Measurements from ENCODE around the gene CHMP2B.
"Not testable (repeated sequence)": the region's sequence is repeated elsewhere in the genome, so short reads cannot be mapped to it uniquely, and the experiment has no call there.

The CHMP2B gene

GRCh38 chr3:87287011-87287410 is 59.9 kb downstream of the CHMP2B start:
- H3K27ac ChIP-seq (replicated peaks) = no peak overlapping the region
- TF ChIP-seq POLR2AphosphoS5 (IDR thresholded peaks at IDR 0.05; ENCODE audit: low read depth) = no peak
- TF ChIP-seq GABPA (IDR thresholded peaks at IDR 0.05; ENCODE audit: low read depth) = no peak
- no peak for TF ChIP-seq SPI1 (IDR thresholded peaks at IDR 0.05; ENCODE audit: borderline replicate concordance, low read depth)
- TF ChIP-seq, protein P1, sequence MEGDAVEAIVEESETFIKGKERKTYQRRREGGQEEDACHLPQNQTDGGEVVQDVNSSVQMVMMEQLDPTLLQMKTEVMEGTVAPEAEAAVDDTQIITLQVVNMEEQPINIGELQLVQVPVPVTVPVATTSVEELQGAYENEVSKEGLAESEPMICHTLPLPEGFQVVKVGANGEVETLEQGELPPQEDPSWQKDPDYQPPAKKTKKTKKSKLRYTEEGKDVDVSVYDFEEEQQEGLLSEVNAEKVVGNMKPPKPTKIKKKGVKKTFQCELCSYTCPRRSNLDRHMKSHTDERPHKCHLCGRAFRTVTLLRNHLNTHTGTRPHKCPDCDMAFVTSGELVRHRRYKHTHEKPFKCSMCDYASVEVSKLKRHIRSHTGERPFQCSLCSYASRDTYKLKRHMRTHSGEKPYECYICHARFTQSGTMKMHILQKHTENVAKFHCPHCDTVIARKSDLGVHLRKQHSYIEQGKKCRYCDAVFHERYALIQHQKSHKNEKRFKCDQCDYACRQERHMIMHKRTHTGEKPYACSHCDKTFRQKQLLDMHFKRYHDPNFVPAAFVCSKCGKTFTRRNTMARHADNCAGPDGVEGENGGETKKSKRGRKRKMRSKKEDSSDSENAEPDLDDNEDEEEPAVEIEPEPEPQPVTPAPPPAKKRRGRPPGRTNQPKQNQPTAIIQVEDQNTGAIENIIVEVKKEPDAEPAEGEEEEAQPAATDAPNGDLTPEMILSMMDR (IDR thresholded peaks at IDR 0.05; ENCODE audit: insufficient read depth, low read length) = no peak
- TF ChIP-seq REST (IDR thresholded peaks at IDR 0.05; ENCODE audit: insufficient replicate concordance, low read depth) = no peak
- DNase-seq (ENCODE audit: low read depth in 1 of 2, low spot score in 1 of 2) = no peak
- no peak overlapping the region for H3K4me3 ChIP-seq (replicated peaks; ENCODE audit: insufficient read depth, low read length)
- H3K27me3 ChIP-seq (ENCODE audit: insufficient read depth, poor library complexity, severe bottlenecking) = no peaks in the 10 kb centered on the region

GRCh38 chr3:87288446-87288845 is 61.3 kb downstream of the CHMP2B start:
- no peak for DNase-seq (ENCODE audit: low read depth in 1 of 2, low spot score in 1 of 2)
- no peaks in the 10 kb centered on the region for H3K27me3 ChIP-seq (ENCODE audit: insufficient read depth, poor library complexity, severe bottlenecking)

GRCh38 chr3:87298111-87298718 is 71.1 kb downstream of the CHMP2B start:
- no peak overlapping the region for H3K27ac ChIP-seq (replicated peaks)
- no peaks in the 10 kb centered on the region for H3K27me3 ChIP-seq (ENCODE audit: insufficient read depth, poor library complexity, severe bottlenecking)
- TF ChIP-seq, protein P1 (IDR thresholded peaks at IDR 0.05; ENCODE audit: insufficient read depth, low read length) = peak; percentile 6
- no peak for TF ChIP-seq REST (IDR thresholded peaks at IDR 0.05; ENCODE audit: insufficient replicate concordance, low read depth)
- TF ChIP-seq POLR2AphosphoS5 (IDR thresholded peaks at IDR 0.05; ENCODE audit: low read depth) = no peak
- no peak for TF ChIP-seq SPI1 (IDR thresholded peaks at IDR 0.05; ENCODE audit: borderline replicate concordance, low read depth)
- H3K4me3 ChIP-seq (replicated peaks; ENCODE audit: insufficient read depth, low read length) = no peak overlapping the region
- DNase-seq (ENCODE audit: low read depth in 1 of 2, low spot score in 1 of 2) = peak in 1 of 2 experiments; percentile 6

More at GRCh38 chr3:87288446-87288845, 61.3 kb downstream of the CHMP2B start:
- H3K4me3 ChIP-seq (replicated peaks; ENCODE audit: insufficient read depth, low read length) = no peak overlapping the region
- H3K27ac ChIP-seq (replicated peaks) = no peak overlapping the region
- no peak for TF ChIP-seq SPI1 (IDR thresholded peaks at IDR 0.05; ENCODE audit: borderline replicate concordance, low read depth)
- no peak for TF ChIP-seq POLR2AphosphoS5 (IDR thresholded peaks at IDR 0.05; ENCODE audit: low read depth)
- TF ChIP-seq REST (IDR thresholded peaks at IDR 0.05; ENCODE audit: insufficient replicate concordance, low read depth) = no peak
- TF ChIP-seq, protein P1 (IDR thresholded peaks at IDR 0.05; ENCODE audit: insufficient read depth, low read length) = no peak
- TF ChIP-seq GABPA (IDR thresholded peaks at IDR 0.05; ENCODE audit: low read depth) = no peak

GRCh38 chr3:87305031-87305430 is 77.9 kb downstream of the CHMP2B start:
- not testable (repeated sequence) for H3K27me3 ChIP-seq (ENCODE audit: insufficient read depth, poor library complexity, severe bottlenecking); H3K27ac ChIP-seq (replicated peaks); H3K4me3 ChIP-seq (replicated peaks; ENCODE audit: insufficient read depth, low read length); DNase-seq (ENCODE audit: low read depth in 1 of 2, low spot score in 1 of 2)

Data from HL-60 (cell line).